ENCODE measurements around the gene LAMTOR5. TPM values are rescaled to one million over a fixed set of nuclear protein-coding genes. Genes with fewer than 3 reads are reported as not detected.

Gene LAMTOR5
- total and polyA plus RNA-seq, 10 of the 15 experiments (the other 5 are each of a cell fraction or from before 2014, with no cell fraction given) = 64.1 to 613 (median 315) TPM

DNA sequence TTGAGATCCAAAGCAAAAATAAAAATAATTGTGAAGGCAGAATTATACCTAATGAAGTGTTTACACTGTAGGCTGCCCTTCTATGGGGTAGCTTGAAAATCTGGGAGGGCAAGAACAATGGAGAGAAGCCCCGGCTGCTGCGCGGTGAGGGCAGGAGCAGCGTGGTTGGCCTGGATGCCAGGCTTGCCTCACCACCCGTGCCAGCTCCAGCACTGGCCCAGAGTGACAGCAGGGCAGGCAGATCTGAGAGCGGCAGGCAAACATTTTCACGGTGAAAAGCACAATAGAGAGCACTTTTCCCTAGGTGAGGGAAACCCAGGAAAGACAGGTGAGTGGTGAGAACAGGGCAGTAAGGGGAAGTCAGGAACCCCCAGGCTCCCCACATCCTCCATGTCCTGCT, 44.8 kb upstream of the LAMTOR5 start:
- FAIRE-seq = no peak
- no peaks in the 10 kb centered on the region for H3K9me3 ChIP-seq (replicated peaks; ENCODE audit: control insufficient read depth, insufficient read depth, low read length)
- no peak overlapping the region for H3K9ac ChIP-seq (ENCODE audit: control insufficient read depth, insufficient read depth, low read length)
- no peaks in the 10 kb centered on the region for H3K36me3 ChIP-seq (ENCODE audit: control insufficient read depth in 2 of 2, insufficient read depth in 2 of 2, low read length in 1 of 2)
- ChIA-PET SMC1A (ENCODE audit: uncharacterized antibody, unreplicated experiment) (interaction anchor here (1.1 to 1.6 kb wide), 4 partner anchors 8 to 41 kb away, joined by 3 to 4 read pairs (median 4); no protein-coding TSS in a partner anchor), RAD21 (ENCODE audit: unreplicated experiment) (interaction anchor here (1.3 to 1.8 kb wide), 3 partner anchors 8 to 255 kb away, joined by 3 to 8 read pairs (median 4); no protein-coding TSS in a partner anchor), CTCF (interaction anchor here (1.8 to 3.9 kb wide), 3 partner anchors 8 to 250 kb away, joined by 7 to 20 read pairs (median 9); no protein-coding TSS in a partner anchor), POLR2A (no interaction called here)
- in situ Hi-C loops (cut with MboI) (no loop called here), intact Hi-C loops (cut with micrococcal nuclease; ENCODE audit: unreplicated experiment) (no loop called here)
- H3K79me2 ChIP-seq (ENCODE audit: control insufficient read depth, insufficient read depth, low read length) = no peaks in the 10 kb centered on the region
- ATAC-seq = no peak
- BruUV-seq (replicated peaks) = no TSS peak
- TF ChIP-seq PAX5 (IDR thresholded peaks at IDR 0.05; ENCODE audit: borderline replicate concordance, low read depth, low read length) (no peak), ZSCAN29 (IDR thresholded peaks at IDR 0.05) (no peak), ZNF384 (IDR thresholded peaks at IDR 0.05; ENCODE audit: borderline replicate concordance, low read depth, low read length) (no peak), GATAD2B (conservative IDR thresholded peaks at IDR 0.05; ENCODE audit: low read depth) (no peak), KDM1A (IDR thresholded peaks at IDR 0.05; ENCODE audit: borderline replicate concordance) (no peak), IKZF2 (IDR thresholded peaks at IDR 0.05) (no peak), TCF12 (IDR thresholded peaks at IDR 0.05; ENCODE audit: low read depth, low read length) (no peak), GABPA (IDR thresholded peaks at IDR 0.05; ENCODE audit: low read depth) (no peak), MXI1 (IDR thresholded peaks at IDR 0.05; ENCODE audit: low read depth, low read length) (no peak)
- TF ChIP-seq, protein P1, sequence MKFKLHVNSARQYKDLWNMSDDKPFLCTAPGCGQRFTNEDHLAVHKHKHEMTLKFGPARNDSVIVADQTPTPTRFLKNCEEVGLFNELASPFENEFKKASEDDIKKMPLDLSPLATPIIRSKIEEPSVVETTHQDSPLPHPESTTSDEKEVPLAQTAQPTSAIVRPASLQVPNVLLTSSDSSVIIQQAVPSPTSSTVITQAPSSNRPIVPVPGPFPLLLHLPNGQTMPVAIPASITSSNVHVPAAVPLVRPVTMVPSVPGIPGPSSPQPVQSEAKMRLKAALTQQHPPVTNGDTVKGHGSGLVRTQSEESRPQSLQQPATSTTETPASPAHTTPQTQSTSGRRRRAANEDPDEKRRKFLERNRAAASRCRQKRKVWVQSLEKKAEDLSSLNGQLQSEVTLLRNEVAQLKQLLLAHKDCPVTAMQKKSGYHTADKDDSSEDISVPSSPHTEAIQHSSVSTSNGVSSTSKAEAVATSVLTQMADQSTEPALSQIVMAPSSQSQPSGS (IDR thresholded peaks at IDR 0.05; ENCODE audit: low read length) = no peak
- no peaks in the 10 kb centered on the region for H3K4me1 ChIP-seq (ENCODE audit: control insufficient read depth, insufficient read depth, low read length)
- no peak overlapping the region for H3K4me2 ChIP-seq (ENCODE audit: control insufficient read depth, insufficient read depth)
- no peaks in the 10 kb centered on the region for H4K20me1 ChIP-seq (ENCODE audit: control insufficient read depth, insufficient read depth)
- H2AFZ ChIP-seq (ENCODE audit: control insufficient read depth, low read depth, low read length) = no peak overlapping the region
- H3K27ac ChIP-seq (ENCODE audit: control insufficient read depth, insufficient read depth) = no peak overlapping the region
- H3K27me3 ChIP-seq (replicated peaks in 1 of 2; ENCODE audit: control insufficient read depth in 2 of 2, insufficient read depth in 2 of 2, low read length in 1 of 2) = peaks cover 3 to 9% of the 10 kb centered on the region in 2 experiments; a peak in 3 of 4 replicates
- H3K4me3 ChIP-seq = no peak overlapping the region
- 65% methylated on average over 7 of the region's 7 CpGs for WGBS (ENCODE audit: insufficient coverage, insufficient replicate concordance, low lambda C conversion rate, missing lambda C conversion rate)
- no peak for DNase-seq (ENCODE audit: low read depth, low spot score)
